HUES48 (cell line): ENCODE data around the gene LILRB5.
"Not testable (repeated sequence)": the region's sequence is repeated elsewhere in the genome, so short reads cannot be mapped to it uniquely, and the experiment has no call there.

Experiments
- H3K27ac ChIP-seq: one replicate; pipeline ENCODE4 v1.7.0; 2013; ENCODE audit warnings: low read depth, low read length, inconsistent platforms
- H3K27me3 ChIP-seq: 2 replicates; pipeline ENCODE4 v1.6.1; 2013; ENCODE audit warnings: mild to moderate bottlenecking, low read length; ENCODE audit not compliant: control insufficient read depth, insufficient read depth
- H3K36me3 ChIP-seq: 2 replicates; pipeline ENCODE4 v1.6.1; 2013; ENCODE audit warnings: low read length; ENCODE audit not compliant: control insufficient read depth, insufficient read depth
- H3K4me1 ChIP-seq: 2 replicates; pipeline ENCODE4 v1.6.1; 2013; ENCODE audit warnings: mild to moderate bottlenecking, low read length; ENCODE audit not compliant: control insufficient read depth, insufficient read depth
- H3K4me3 ChIP-seq: 2 replicates; pipeline ENCODE4 v1.5.1; 2013; ENCODE audit warnings: mild to moderate bottlenecking, low read depth, low read length
- H3K9ac ChIP-seq: 2 replicates; pipeline ENCODE4 v1.6.1; 2013; ENCODE audit warnings: mild to moderate bottlenecking, low read depth, low read length, moderate library complexity
- H3K9me3 ChIP-seq: 2 replicates; pipeline ENCODE4 v1.6.1; 2013; ENCODE audit warnings: low read length; ENCODE audit not compliant: control insufficient read depth, insufficient read depth

Gene LILRB5

GRCh38 chr19:54257116-54257480 is at the start of gene LILRB5:
LILRB5 (minus strand) TSS chr19:54257273; CDS start chr19:54257193, 80 bp downstream.
- Histone ChIP-seq H3K4me3 (no peak within 1 kb of the TSS), H3K9ac (no peak within 1 kb of the TSS), H3K36me3 (no peaks in the 10 kb centered on the region), H3K4me1 (peaks cover 7% of the 10 kb centered on the region; the same call in 1 of the 2 replicates), H3K9me3 (no peaks in the 10 kb centered on the region), H3K27me3 (no peaks in the 10 kb centered on the region; the same call in 1 of the 2 replicates), H3K27ac (no peak within 1 kb of the TSS)

DNA sequence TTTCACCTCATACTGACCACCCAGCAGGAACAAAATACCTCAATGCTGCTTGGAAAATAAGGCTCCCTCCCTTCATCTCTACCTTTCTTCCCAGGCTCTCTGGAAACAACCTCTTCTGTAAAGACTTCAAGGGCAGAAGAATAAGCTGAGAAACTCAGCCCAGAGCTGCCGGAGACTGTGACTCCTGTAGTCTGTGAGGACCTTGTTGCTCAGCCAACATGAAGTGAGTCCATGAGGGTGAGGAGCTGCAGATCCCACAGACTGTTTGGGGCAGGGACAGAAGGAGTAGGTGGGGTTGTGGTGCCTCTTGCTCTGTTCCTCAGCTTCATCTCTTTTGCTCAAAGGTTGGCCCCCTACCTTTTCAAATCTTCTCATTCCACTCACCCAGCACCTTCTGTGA is 48.1 kb upstream of the LILRB5 start:
- H3K27me3 ChIP-seq = 0 out of 2 replicates have a peak, but pooled peaks cover 5% of the 10 kb centered on the region
- 0 out of 2 replicates have a peak, but pooled peaks cover 3% of the 10 kb centered on the region for H3K9me3 ChIP-seq
- H3K36me3 ChIP-seq = no peaks in the 10 kb centered on the region
- no peak overlapping the region for H3K27ac ChIP-seq
- no peak overlapping the region for H3K9ac ChIP-seq
- H3K4me3 ChIP-seq = no peak overlapping the region
- no peaks in the 10 kb centered on the region for H3K4me1 ChIP-seq

DNA sequence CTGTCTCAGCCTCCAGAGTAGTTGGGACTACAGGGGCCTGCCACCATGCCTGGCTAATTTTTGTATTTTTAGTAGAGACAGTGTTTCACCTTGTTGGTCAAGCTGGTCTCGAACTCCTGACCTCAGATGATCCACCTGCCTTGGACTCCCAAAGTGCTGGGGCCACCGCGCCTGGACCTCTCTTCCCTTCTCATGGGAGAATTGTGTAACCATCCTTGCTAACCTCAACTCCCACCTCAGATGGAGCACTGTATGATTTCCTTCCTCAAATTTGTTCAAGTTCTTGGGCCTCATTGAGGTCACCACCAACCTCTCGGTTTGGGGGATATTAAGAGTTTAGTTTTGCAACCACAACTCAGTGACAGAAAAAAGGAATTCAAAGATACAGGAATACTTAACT is 45.2 kb upstream of the LILRB5 start:
- H3K36me3 ChIP-seq = no peaks in the 10 kb centered on the region
- no peak overlapping the region for H3K4me3 ChIP-seq
- H3K9me3 ChIP-seq = no peaks in the 10 kb centered on the region
- H3K27me3 ChIP-seq = 0 out of 2 replicates have a peak, but pooled peaks cover 5% of the 10 kb centered on the region
- H3K4me1 ChIP-seq = no peaks in the 10 kb centered on the region
- no peak overlapping the region for H3K27ac ChIP-seq
- H3K9ac ChIP-seq = no peak overlapping the region

DNA sequence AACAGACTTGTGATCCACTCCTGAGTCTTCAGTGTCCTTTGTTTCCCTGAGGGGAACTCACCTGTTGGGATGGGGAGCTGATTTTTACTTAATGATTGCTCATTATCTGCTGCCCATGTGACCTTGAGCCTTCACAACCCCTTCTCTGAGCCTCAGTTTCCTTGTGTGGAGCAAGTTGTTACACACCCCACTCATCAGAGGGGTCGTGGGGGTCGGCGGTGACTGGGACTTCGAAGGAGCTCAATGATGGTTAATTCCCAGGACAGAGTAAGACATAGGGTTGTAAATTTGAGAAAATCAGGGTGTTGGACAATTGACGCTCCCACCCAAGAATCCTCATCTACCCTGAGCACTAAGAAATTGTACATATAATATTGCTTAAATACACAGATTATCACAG is 42.4 kb upstream of the LILRB5 start:
- no peaks in the 10 kb centered on the region for H3K36me3 ChIP-seq
- H3K4me3 ChIP-seq = no peak overlapping the region
- no peaks in the 10 kb centered on the region for H3K9me3 ChIP-seq
- H3K27me3 ChIP-seq = 0 out of 2 replicates have a peak, but pooled peaks cover 5% of the 10 kb centered on the region
- H3K27ac ChIP-seq = no peak overlapping the region
- H3K9ac ChIP-seq = no peak overlapping the region
- no peaks in the 10 kb centered on the region for H3K4me1 ChIP-seq

DNA sequence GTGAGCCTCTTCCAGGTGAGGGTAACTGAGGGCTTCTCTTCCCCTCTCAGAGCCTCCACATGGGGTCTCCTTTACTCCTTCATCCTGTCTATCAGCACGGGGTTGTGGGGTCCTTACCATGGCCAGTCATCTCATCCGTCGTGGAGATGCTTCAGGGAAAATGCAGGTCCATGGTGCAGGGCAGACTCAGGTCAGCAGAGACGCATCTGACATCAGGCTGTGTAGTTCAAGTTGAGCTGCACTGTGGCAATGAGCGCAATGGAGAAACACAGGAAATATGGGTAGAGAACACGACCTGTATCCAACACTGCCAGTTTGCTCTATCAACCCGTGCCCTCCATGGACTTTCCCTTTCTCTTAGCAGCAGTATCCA is 42.0 kb upstream of the LILRB5 start:
- H3K27ac ChIP-seq = no peak overlapping the region
- 0 out of 2 replicates have a peak, but pooled peaks cover 5% of the 10 kb centered on the region for H3K27me3 ChIP-seq

GRCh38 chr19:54298357-54299125 is 41.5 kb upstream of the LILRB5 start:
- Histone ChIP-seq H3K9me3 (no peaks in the 10 kb centered on the region), H3K9ac (no peak overlapping the region), H3K36me3 (no peaks in the 10 kb centered on the region), H3K27me3 (peaks cover 8% of the 10 kb centered on the region; the same call in 1 of the 2 replicates), H3K4me3 (no peak overlapping the region), H3K27ac (no peak overlapping the region), H3K4me1 (no peaks in the 10 kb centered on the region)

More for the DNA sequence above, 42.0 kb upstream of the LILRB5 start:
- Histone ChIP-seq H3K4me3 (no peak overlapping the region), H3K36me3 (no peaks in the 10 kb centered on the region), H3K4me1 (no peaks in the 10 kb centered on the region), H3K9me3 (no peaks in the 10 kb centered on the region), H3K9ac (no peak overlapping the region)

GRCh38 chr19:54297759-54298305 is 40.8 kb upstream of the LILRB5 start:
- Histone ChIP-seq H3K9ac (no peak overlapping the region), H3K27ac (no peak overlapping the region), H3K27me3 (peaks cover 10% of the 10 kb centered on the region; the same call in 1 of the 2 replicates), H3K4me3 (no peak overlapping the region), H3K36me3 (no peaks in the 10 kb centered on the region), H3K4me1 (no peaks in the 10 kb centered on the region), H3K9me3 (no peaks in the 10 kb centered on the region)

DNA sequence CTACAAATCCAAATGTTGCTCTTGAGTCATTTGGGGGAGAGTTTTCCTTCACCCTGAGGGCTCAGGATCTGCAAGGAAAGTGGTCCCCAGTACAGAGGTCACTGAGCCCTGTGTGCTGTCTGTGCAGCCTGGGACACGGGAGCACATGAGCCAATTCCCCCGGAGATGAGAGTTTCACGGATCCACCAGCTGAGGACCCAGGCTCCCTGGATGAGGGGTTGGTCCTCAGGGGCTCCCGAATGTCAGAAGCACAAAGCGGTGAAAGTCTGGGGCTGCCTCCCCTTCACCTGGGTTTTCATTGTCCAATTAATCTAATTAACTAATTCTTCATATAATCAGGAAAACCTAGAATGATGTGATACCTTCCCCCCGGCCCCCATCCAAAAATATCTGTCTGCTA is 37.5 kb upstream of the LILRB5 start:
- H3K27ac ChIP-seq = no peak overlapping the region
- no peaks in the 10 kb centered on the region for H3K36me3 ChIP-seq
- no peak overlapping the region for H3K9ac ChIP-seq
- no peaks in the 10 kb centered on the region for H3K9me3 ChIP-seq
- H3K4me3 ChIP-seq = no peak overlapping the region
- H3K4me1 ChIP-seq = no peaks in the 10 kb centered on the region
- peaks cover 5% of the 10 kb centered on the region; the same call in 1 of the 2 replicates for H3K27me3 ChIP-seq

GRCh38 chr19:54289160-54289559 is 32.1 kb upstream of the LILRB5 start:
- H3K36me3 ChIP-seq, H3K4me3 ChIP-seq, H3K27me3 ChIP-seq, H3K4me1 ChIP-seq, H3K9ac ChIP-seq, H3K27ac ChIP-seq, H3K9me3 ChIP-seq: not testable (repeated sequence)

DNA sequence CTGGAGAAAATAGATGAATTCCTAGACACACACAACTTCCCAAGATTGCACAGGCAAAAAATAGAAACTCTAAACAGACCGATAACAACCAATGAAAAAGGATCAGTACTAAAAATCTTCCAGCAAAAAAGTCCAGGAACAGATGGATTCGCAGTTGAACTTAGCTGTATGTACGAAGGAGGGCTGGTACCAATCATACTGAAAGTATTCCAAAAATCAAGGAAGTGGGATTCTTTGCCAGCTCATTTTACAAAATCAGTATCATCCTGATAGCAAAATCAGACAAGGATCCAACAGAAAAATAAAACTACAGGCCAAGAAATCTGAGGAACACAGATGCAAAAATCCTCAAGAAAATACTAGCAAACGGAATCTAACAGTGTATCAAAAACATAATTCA is 30.4 kb upstream of the LILRB5 start:
- H3K27me3 ChIP-seq = no peaks in the 10 kb centered on the region
- no peak overlapping the region for H3K27ac ChIP-seq

DNA sequence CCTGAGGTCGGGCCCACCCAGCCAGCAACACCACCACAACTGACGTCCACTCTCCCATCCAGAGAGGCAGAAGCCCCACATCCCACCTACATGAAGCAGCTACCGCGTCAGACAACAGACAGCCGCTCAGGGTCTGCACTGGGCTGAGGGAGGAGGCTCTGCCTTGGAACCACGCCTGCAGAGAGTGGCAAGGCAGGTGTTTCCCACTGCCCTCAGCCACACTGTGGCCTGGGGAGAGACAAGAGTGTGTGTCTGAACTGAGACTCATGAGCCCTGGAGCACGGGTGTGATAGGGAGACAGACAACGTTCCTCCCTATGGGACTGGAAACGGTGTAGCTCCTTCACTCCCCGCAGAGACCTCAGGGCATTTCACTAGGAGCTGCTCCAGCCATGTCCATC is 29.2 kb upstream of the LILRB5 start:
- H3K4me1 ChIP-seq, H3K9me3 ChIP-seq, H3K27me3 ChIP-seq, H3K9ac ChIP-seq, H3K4me3 ChIP-seq, H3K27ac ChIP-seq, H3K36me3 ChIP-seq: not testable (repeated sequence)

More for the DNA sequence above, 30.4 kb upstream of the LILRB5 start:
- no peaks in the 10 kb centered on the region for H3K36me3 ChIP-seq
- no peak overlapping the region for H3K9ac ChIP-seq
- no peak overlapping the region for H3K4me3 ChIP-seq
- no peaks in the 10 kb centered on the region for H3K9me3 ChIP-seq
- H3K4me1 ChIP-seq = no peaks in the 10 kb centered on the region
